Neural cell (in vitro differentiated cells): ENCODE measurements around the gene MYO3A. TPM values are rescaled to one million over a fixed set of nuclear protein-coding genes. Genes with fewer than 3 reads are reported as not detected.

Experiments used
- H2AFZ ChIP-seq: fragments of 200-600, 300-800 bp; sonication (generic), shearing (Covaris generic); 2 replicates; pipeline ENCODE4 v1.6.0; 2014; ENCODE audit warnings: low read depth, mild to moderate bottlenecking, antibody characterized with exemption, low read length, moderate library complexity
- H3F3A ChIP-seq: fragments of 200-600 bp; shearing (Covaris generic); 2 replicates; pipeline ENCODE4 v1.6.1; 2016; ENCODE audit warnings: mild to moderate bottlenecking, moderate library complexity, mixed read lengths, antibody characterized with exemption, low read length; ENCODE audit not compliant: insufficient read depth, poor library complexity, severe bottlenecking
- H3K27ac ChIP-seq: fragments of 200-600, 300-800 bp; sonication (generic), shearing (Covaris generic); 2 replicates; pipeline ENCODE4 v1.5.1; 2014; ENCODE audit warnings: mild to moderate bottlenecking, low read length, moderate library complexity
- H3K27me3 ChIP-seq: fragments of 300-800, 200-600 bp; sonication (generic), shearing (Covaris generic); 2 replicates; pipeline ENCODE4 v1.6.0; 2014; ENCODE audit warnings: mild to moderate bottlenecking, low read depth, low read length, moderate library complexity; ENCODE audit not compliant: insufficient read depth
- H3K36me3 ChIP-seq: fragments of 300-800, 200-600 bp; sonication (generic), shearing (Covaris generic); 2 replicates; pipeline ENCODE4 v1.5.1; 2014; ENCODE audit warnings: mild to moderate bottlenecking, antibody characterized with exemption, low read length, moderate library complexity; ENCODE audit not compliant: insufficient read depth
- H3K4me2 ChIP-seq: fragments of 300-800, 200-600 bp; sonication (generic), shearing (Covaris generic); 2 replicates; pipeline ENCODE4 v1.6.0; 2014; ENCODE audit warnings: mild to moderate bottlenecking, low read length
- H3K4me3 ChIP-seq: fragments of 300-800, 200-600 bp; sonication (generic), shearing (Covaris generic); 2 replicates; pipeline ENCODE4 v1.5.1; 2014; ENCODE audit warnings: mild to moderate bottlenecking, low read length, moderate library complexity
- H3K79me2 ChIP-seq: fragments of 200-600 bp; shearing (Covaris generic); replicated peaks from 2 replicates; pipeline ENCODE4 v1.6.0; 2014; ENCODE audit warnings: mild to moderate bottlenecking, low read length, moderate library complexity; ENCODE audit not compliant: insufficient read depth
- H3K9ac ChIP-seq: fragments of 300-800, 200-600 bp; sonication (generic), shearing (Covaris generic); 2 replicates; pipeline ENCODE4 v1.6.1; 2016; ENCODE audit warnings: mild to moderate bottlenecking, low read length, mixed read lengths
- H3K9me2 ChIP-seq: fragments of 200-600 bp; shearing (Covaris generic); 2 replicates; pipeline ENCODE4 v1.6.1; 2016; ENCODE audit warnings: mild to moderate bottlenecking, low read length, mixed read lengths; ENCODE audit not compliant: insufficient read depth
- H3K9me3 ChIP-seq: fragments of 200-600, 300-800 bp; sonication (generic), shearing (Covaris generic); 2 replicates; pipeline ENCODE4 v1.6.1; 2016; ENCODE audit warnings: mild to moderate bottlenecking, mixed run types, low read length, moderate library complexity, mixed read lengths
- H4K20me1 ChIP-seq: fragments of 200-600 bp; shearing (Covaris generic); 2 replicates; pipeline ENCODE4 v1.6.1; 2016; ENCODE audit warnings: mild to moderate bottlenecking, mixed run types; ENCODE audit not compliant: insufficient read depth
- CTCF ChIP-seq: fragments of 450-650 bp; IDR thresholded peaks from 2 replicates; pipeline ENCODE4 v1.5.1; 2014; ENCODE audit warnings: antibody characterized with exemption, mild to moderate bottlenecking, moderate library complexity; ENCODE audit not compliant: poor library complexity, severe bottlenecking
- EP300 ChIP-seq: fragments of 450-650 bp; conservative IDR thresholded peaks from 2 replicates; pipeline ENCODE4 v1.6.1; 2014; ENCODE audit warnings: antibody characterized with exemption, mild to moderate bottlenecking, moderate library complexity; ENCODE audit not compliant: poor library complexity, severe bottlenecking
- EZH2 ChIP-seq: fragments of 200-600, 300-800 bp; shearing (Covaris generic), sonication (generic); IDR thresholded peaks from 2 replicates; pipeline ENCODE4 v1.6.1; 2014; ENCODE audit warnings: antibody characterized with exemption, low read length, borderline replicate concordance, mild to moderate bottlenecking; ENCODE audit not compliant: insufficient read depth, poor library complexity, severe bottlenecking
- MXI1 ChIP-seq: fragments of 450-650 bp; conservative IDR thresholded peaks from 2 replicates; pipeline ENCODE4 v1.6.1; 2014; ENCODE audit warnings: antibody characterized with exemption, mild to moderate bottlenecking; ENCODE audit not compliant: poor library complexity, severe bottlenecking
- POLR2AphosphoS5 ChIP-seq: IDR thresholded peaks from 2 replicates; pipeline ENCODE4 v1.6.1; 2012
- RAD21 ChIP-seq: fragments of 450-650 bp; conservative IDR thresholded peaks from 2 replicates; pipeline ENCODE4 v1.6.1; 2014; ENCODE audit warnings: antibody characterized with exemption, mild to moderate bottlenecking, moderate library complexity
- REST ChIP-seq: IDR thresholded peaks from 2 replicates; pipeline ENCODE4 v1.6.1; 2012; ENCODE audit warnings: borderline replicate concordance
- SMC3 ChIP-seq: fragments of 450-650 bp; conservative IDR thresholded peaks from 2 replicates; pipeline ENCODE4 v1.6.1; 2014; ENCODE audit warnings: antibody characterized with exemption, mild to moderate bottlenecking, moderate library complexity; ENCODE audit not compliant: poor library complexity
- TAF1 ChIP-seq: IDR thresholded peaks from 2 replicates; pipeline ENCODE4 v1.6.1; 2012; ENCODE audit warnings: low read depth
- polyA plus RNA-seq: library from polyadenylated mRNA; depleted of rRNA; stranded (reverse); fragments of >200 nt; gene quantifications from 2 replicates; pipeline ENCODE4 v1.2.3, GENCODE V29; 2014

MYO3A gene
- polyA plus RNA-seq, 1 donor from 2014 or later: 4.1 TPM

DNA sequence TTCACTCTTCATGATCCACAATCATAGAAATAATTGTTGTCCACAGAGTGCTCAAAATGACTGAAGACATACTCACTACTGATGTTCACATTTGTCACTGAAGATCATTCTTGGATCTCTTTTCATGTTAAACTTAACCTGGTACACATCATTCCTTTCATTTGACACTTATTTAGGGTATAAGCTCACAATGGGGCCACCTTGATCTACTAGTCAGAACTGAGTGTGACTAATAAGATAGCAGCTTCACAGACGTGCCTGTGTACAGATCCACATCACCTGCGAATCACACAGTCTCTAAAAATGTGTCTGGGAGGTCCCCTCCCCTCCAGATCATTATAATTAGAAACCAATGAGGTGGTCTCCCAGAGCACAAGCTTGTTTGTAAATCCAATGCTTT is 304.3 kb downstream of the MYO3A start:
- TF ChIP-seq MXI1 (no peak), EP300 (no peak), REST (no peak), POLR2AphosphoS5 (no peak), TAF1 (no peak), EZH2 (no peak), SMC3 (no peak), RAD21 (no peak), CTCF (no peak)
- H3K79me2 ChIP-seq: no peaks in the 10 kb centered on the region
- no peak overlapping the region for H3K27ac ChIP-seq
- H3K9ac ChIP-seq: no peak overlapping the region
- peaks cover 32% of the 10 kb centered on the region for H3K36me3 ChIP-seq
- H3F3A ChIP-seq: peaks cover 7% of the 10 kb centered on the region
- H2AFZ ChIP-seq: no peak overlapping the region
- no peaks in the 10 kb centered on the region for H3K9me2 ChIP-seq
- no peaks in the 10 kb centered on the region for H3K9me3 ChIP-seq
- no peak overlapping the region for H3K4me3 ChIP-seq
- H4K20me1 ChIP-seq: no peaks in the 10 kb centered on the region
- no peak overlapping the region for H3K4me2 ChIP-seq
- no peaks in the 10 kb centered on the region for H3K27me3 ChIP-seq

GRCh38 chr10:26242706-26243350 is 308.8 kb downstream of the MYO3A start:
- Histone ChIP-seq H3K27me3 (no peaks in the 10 kb centered on the region), H3K4me3 (no peak overlapping the region), H3F3A (peaks cover 7% of the 10 kb centered on the region), H2AFZ (no peak overlapping the region), H4K20me1 (no peaks in the 10 kb centered on the region), H3K36me3 (peaks cover 36% of the 10 kb centered on the region), H3K79me2 (no peaks in the 10 kb centered on the region), H3K27ac (peak overlapping the region; percentile 45), H3K9ac (no peak overlapping the region), H3K4me2 (no peak overlapping the region), H3K9me3 (no peaks in the 10 kb centered on the region), H3K9me2 (no peaks in the 10 kb centered on the region)
- TF ChIP-seq SMC3 (no peak), MXI1 (no peak), TAF1 (no peak), EZH2 (no peak), EP300 (no peak), POLR2AphosphoS5 (no peak), CTCF (no peak), RAD21 (no peak), REST (no peak)
